ENCODE results near the gene CYP2R1. TPM values are rescaled to one million over a fixed set of nuclear protein-coding genes. Genes with fewer than 3 reads are reported as not detected.

Gene CYP2R1
- polyA plus RNA-seq, 1 donor from 2014 or later: 67.0 TPM

DNA sequence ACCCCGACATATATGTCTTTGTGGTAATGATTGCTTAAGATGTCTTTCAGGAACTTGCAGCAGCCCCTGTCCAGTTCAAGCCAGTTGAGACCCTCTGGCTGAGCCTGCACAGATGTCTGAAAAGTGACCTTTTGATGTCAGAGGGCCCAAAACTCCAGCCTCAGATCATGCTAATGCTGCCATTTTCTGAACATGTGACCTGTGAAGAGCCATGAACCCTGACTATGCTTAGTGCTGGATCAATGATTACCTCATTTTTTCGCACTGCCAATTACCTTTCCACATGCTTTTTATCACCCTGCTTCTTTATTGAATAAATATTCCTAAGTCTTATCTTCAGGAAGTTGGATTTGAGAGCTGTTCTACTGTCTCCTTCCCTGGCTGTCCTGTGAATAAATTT, 6.9 kb upstream of the CYP2R1 start:
- Histone ChIP-seq H3K9me2 (ENCODE audit: insufficient read depth, low read length) (no peaks in the 10 kb centered on the region), H3K27ac (ENCODE audit: low read length) (no peak overlapping the region), H2AFZ (ENCODE audit: low read depth, low read length) (no peak overlapping the region), H3K27me3 (ENCODE audit: insufficient read depth, low read depth, low read length) (no peaks in the 10 kb centered on the region), H3K36me3 (ENCODE audit: insufficient read depth, low read length) (no peaks in the 10 kb centered on the region), H3K79me2 (replicated peaks; ENCODE audit: insufficient read depth, low read length) (no peaks in the 10 kb centered on the region), H3K9ac (ENCODE audit: low read length) (no peak overlapping the region), H3K4me2 (ENCODE audit: low read length) (no peak overlapping the region), H3K9me3 (ENCODE audit: low read length) (no peaks in the 10 kb centered on the region), H3F3A (ENCODE audit: insufficient read depth, low read length, poor library complexity, severe bottlenecking) (no peaks in the 10 kb centered on the region), H3K4me3 (ENCODE audit: low read length) (no peak overlapping the region), H4K20me1 (ENCODE audit: insufficient read depth) (no peaks in the 10 kb centered on the region)
- TF ChIP-seq MXI1 (conservative IDR thresholded peaks at IDR 0.05; ENCODE audit: poor library complexity, severe bottlenecking): no peak
- TF ChIP-seq CTCF (IDR thresholded peaks at IDR 0.05; ENCODE audit: poor library complexity, severe bottlenecking): no peak
- TF ChIP-seq EZH2 (IDR thresholded peaks at IDR 0.05; ENCODE audit: borderline replicate concordance, insufficient read depth, low read length, poor library complexity, severe bottlenecking): no peak
- TF ChIP-seq, protein P1, sequence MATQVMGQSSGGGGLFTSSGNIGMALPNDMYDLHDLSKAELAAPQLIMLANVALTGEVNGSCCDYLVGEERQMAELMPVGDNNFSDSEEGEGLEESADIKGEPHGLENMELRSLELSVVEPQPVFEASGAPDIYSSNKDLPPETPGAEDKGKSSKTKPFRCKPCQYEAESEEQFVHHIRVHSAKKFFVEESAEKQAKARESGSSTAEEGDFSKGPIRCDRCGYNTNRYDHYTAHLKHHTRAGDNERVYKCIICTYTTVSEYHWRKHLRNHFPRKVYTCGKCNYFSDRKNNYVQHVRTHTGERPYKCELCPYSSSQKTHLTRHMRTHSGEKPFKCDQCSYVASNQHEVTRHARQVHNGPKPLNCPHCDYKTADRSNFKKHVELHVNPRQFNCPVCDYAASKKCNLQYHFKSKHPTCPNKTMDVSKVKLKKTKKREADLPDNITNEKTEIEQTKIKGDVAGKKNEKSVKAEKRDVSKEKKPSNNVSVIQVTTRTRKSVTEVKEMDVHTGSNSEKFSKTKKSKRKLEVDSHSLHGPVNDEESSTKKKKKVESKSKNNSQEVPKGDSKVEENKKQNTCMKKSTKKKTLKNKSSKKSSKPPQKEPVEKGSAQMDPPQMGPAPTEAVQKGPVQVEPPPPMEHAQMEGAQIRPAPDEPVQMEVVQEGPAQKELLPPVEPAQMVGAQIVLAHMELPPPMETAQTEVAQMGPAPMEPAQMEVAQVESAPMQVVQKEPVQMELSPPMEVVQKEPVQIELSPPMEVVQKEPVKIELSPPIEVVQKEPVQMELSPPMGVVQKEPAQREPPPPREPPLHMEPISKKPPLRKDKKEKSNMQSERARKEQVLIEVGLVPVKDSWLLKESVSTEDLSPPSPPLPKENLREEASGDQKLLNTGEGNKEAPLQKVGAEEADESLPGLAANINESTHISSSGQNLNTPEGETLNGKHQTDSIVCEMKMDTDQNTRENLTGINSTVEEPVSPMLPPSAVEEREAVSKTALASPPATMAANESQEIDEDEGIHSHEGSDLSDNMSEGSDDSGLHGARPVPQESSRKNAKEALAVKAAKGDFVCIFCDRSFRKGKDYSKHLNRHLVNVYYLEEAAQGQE (IDR thresholded peaks at IDR 0.05; ENCODE audit: borderline replicate concordance): no peak
- no peak for TF ChIP-seq TAF1 (IDR thresholded peaks at IDR 0.05; ENCODE audit: low read depth)
- no peak for TF ChIP-seq RAD21 (conservative IDR thresholded peaks at IDR 0.05)
- no peak for TF ChIP-seq EP300 (conservative IDR thresholded peaks at IDR 0.05; ENCODE audit: poor library complexity, severe bottlenecking)
- no peak for TF ChIP-seq SMC3 (conservative IDR thresholded peaks at IDR 0.05; ENCODE audit: poor library complexity)
- TF ChIP-seq POLR2AphosphoS5 (IDR thresholded peaks at IDR 0.05): no peak

DNA sequence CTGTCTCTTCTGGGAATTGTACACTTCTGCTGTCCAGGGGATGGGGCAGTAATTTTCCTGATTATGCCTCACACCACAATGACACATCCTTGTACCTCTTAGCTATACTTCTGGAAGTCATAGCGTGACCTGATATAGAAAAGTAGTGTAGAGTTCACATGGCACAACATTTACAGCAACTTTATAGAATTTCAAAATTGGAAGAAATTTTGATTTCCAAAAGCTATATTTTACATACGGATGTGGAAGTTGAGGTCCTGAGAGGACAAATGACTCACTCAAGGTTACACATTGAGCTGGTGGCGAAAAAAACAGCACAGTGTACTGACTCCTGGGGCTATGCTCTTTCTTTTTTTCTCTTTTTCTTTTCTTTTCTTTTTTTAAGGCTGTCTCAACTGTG, 6.3 kb upstream of the CYP2R1 start:
- Histone ChIP-seq H2AFZ (ENCODE audit: low read depth, low read length) (no peak overlapping the region), H3K27me3 (ENCODE audit: insufficient read depth, low read depth, low read length) (no peaks in the 10 kb centered on the region), H3K4me3 (ENCODE audit: low read length) (no peak overlapping the region), H3F3A (ENCODE audit: insufficient read depth, low read length, poor library complexity, severe bottlenecking) (no peaks in the 10 kb centered on the region), H3K9ac (ENCODE audit: low read length) (no peak overlapping the region), H3K9me3 (ENCODE audit: low read length) (no peaks in the 10 kb centered on the region), H3K79me2 (replicated peaks; ENCODE audit: insufficient read depth, low read length) (no peaks in the 10 kb centered on the region), H4K20me1 (ENCODE audit: insufficient read depth) (no peaks in the 10 kb centered on the region), H3K27ac (ENCODE audit: low read length) (no peak overlapping the region), H3K4me2 (ENCODE audit: low read length) (no peak overlapping the region), H3K9me2 (ENCODE audit: insufficient read depth, low read length) (no peaks in the 10 kb centered on the region), H3K36me3 (ENCODE audit: insufficient read depth, low read length) (no peaks in the 10 kb centered on the region)
- TF ChIP-seq, protein P1 (IDR thresholded peaks at IDR 0.05; ENCODE audit: borderline replicate concordance): no peak
- TF ChIP-seq SMC3 (conservative IDR thresholded peaks at IDR 0.05; ENCODE audit: poor library complexity) (no peak), CTCF (IDR thresholded peaks at IDR 0.05; ENCODE audit: poor library complexity, severe bottlenecking) (no peak), EZH2 (IDR thresholded peaks at IDR 0.05; ENCODE audit: borderline replicate concordance, insufficient read depth, low read length, poor library complexity, severe bottlenecking) (no peak), RAD21 (conservative IDR thresholded peaks at IDR 0.05) (no peak)
